MCF 10A (cell line): ENCODE results near the gene TULP4. TPM values are rescaled to one million over a fixed set of nuclear protein-coding genes. Genes with fewer than 3 reads are reported as not detected.

Experiments used
- BruUV-seq: library from RNA; stranded (reverse); fragments of 400-500 nt; replicated peaks from 2 replicates; lab custom pipeline; 2021; lab: Mats Ljungman, UMichigan
- CTCF ChIA-PET: fragments of 300-600 bp; sonication (Branson Sonifier 250); formaldehyde crosslinking; extraction: SDS; loops from one replicate; lab custom pipeline; 2021; ENCODE audit warnings: antibody characterized with exemption, inconsistent platforms; lab: Yijun Ruan, JAX
- POLR2A ChIA-PET: fragments of 300-600, 350-650 bp; sonication (Branson Sonifier 250); formaldehyde crosslinking; extraction: SDS; loops from one replicate; lab custom pipeline; 2020; ENCODE audit warnings: antibody characterized with exemption, inconsistent platforms; lab: Yijun Ruan, JAX
- DNase-seq: peaks from one replicate; pipeline ENCODE4 v3.0.0-alpha.2; 2018; ENCODE audit not compliant: unreplicated experiment
- H3K27ac Mint-ChIP-seq: one replicate; pipeline ENCODE4 v1.8.0; 2022; ENCODE audit warnings: mild to moderate bottlenecking, low read depth, mixed read lengths; ENCODE audit not compliant: unreplicated experiment
- H3K27me3 Mint-ChIP-seq: one replicate; pipeline ENCODE4 v1.8.0; 2022; ENCODE audit warnings: mixed read lengths; ENCODE audit not compliant: insufficient read depth, unreplicated experiment
- H3K36me3 Mint-ChIP-seq: one replicate; pipeline ENCODE4 v1.8.0; 2022; ENCODE audit warnings: mild to moderate bottlenecking, moderate library complexity, mixed read lengths; ENCODE audit not compliant: insufficient read depth, unreplicated experiment
- H3K4me1 Mint-ChIP-seq: one replicate; pipeline ENCODE4 v1.8.0; 2022; ENCODE audit warnings: mixed read lengths; ENCODE audit not compliant: insufficient read depth, unreplicated experiment
- H3K4me3 Mint-ChIP-seq: one replicate; pipeline ENCODE4 v1.8.0; 2022; ENCODE audit warnings: mild to moderate bottlenecking, moderate library complexity, mixed read lengths; ENCODE audit not compliant: unreplicated experiment
- H3K9me3 Mint-ChIP-seq: one replicate; pipeline ENCODE4 v1.8.0; 2022; ENCODE audit warnings: mixed read lengths; ENCODE audit not compliant: unreplicated experiment
- intact Hi-C: fragments of 100-400 bp; cut with micrococcal nuclease; formaldehyde crosslinking; loops from 2 replicates; pipeline ENCODE4 v1.14.1; 2022
- total RNA-seq: library from RNA; stranded (reverse); gene quantifications from 2 replicates; pipeline ENCODE4 v1.2.3, GENCODE V29; 2022
- TF ChIP-seq, protein P1 (sequence below): fragments of 200-600 bp; IDR thresholded peaks from one replicate; pipeline ENCODE4 v1.8.0; 2022; ENCODE audit warnings: antibody characterized with exemption, mild to moderate bottlenecking; ENCODE audit not compliant: unreplicated experiment

TULP4 gene
- total RNA-seq, 1 experiment from 2014 or later, result 64.2 TPM

DNA sequence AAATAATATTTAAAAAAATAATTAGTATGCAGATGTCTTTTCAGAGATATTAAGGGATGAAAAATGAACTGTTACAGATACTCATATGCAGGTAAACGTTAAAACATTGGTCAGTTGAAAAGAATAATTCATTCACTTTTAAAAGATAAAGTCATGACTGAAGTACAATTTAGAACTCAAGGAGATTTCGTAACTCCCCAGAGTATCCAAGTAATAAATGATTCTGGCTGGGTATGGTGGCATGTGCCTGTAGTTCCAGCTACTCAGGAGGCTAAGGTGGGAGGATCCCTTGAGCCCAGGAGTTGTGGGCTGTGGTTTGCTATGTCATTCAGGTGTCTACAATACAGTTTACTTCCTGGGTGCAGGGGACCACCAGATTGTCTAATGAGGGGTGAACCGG is 125.3 kb downstream of the TULP4 start:
- no peaks in the 10 kb centered on the region for H3K4me1 Mint-ChIP-seq
- TF ChIP-seq, protein P1, sequence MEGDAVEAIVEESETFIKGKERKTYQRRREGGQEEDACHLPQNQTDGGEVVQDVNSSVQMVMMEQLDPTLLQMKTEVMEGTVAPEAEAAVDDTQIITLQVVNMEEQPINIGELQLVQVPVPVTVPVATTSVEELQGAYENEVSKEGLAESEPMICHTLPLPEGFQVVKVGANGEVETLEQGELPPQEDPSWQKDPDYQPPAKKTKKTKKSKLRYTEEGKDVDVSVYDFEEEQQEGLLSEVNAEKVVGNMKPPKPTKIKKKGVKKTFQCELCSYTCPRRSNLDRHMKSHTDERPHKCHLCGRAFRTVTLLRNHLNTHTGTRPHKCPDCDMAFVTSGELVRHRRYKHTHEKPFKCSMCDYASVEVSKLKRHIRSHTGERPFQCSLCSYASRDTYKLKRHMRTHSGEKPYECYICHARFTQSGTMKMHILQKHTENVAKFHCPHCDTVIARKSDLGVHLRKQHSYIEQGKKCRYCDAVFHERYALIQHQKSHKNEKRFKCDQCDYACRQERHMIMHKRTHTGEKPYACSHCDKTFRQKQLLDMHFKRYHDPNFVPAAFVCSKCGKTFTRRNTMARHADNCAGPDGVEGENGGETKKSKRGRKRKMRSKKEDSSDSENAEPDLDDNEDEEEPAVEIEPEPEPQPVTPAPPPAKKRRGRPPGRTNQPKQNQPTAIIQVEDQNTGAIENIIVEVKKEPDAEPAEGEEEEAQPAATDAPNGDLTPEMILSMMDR, result no peak
- CTCF ChIA-PET, result no interaction called here
- H3K27me3 Mint-ChIP-seq, result no peaks in the 10 kb centered on the region
- intact Hi-C loops, result no loop called here
- no TSS peak for BruUV-seq
- H3K4me3 Mint-ChIP-seq, result no peak overlapping the region
- H3K27ac Mint-ChIP-seq, result no peak overlapping the region
- POLR2A ChIA-PET, result interaction anchor here (0.6 kb wide), 1 partner anchor 17 kb away, joined by 5 read pairs; no protein-coding TSS in a partner anchor
- no peak for DNase-seq
- H3K36me3 Mint-ChIP-seq, result peaks cover 24% of the 10 kb centered on the region
- no peaks in the 10 kb centered on the region for H3K9me3 Mint-ChIP-seq

DNA sequence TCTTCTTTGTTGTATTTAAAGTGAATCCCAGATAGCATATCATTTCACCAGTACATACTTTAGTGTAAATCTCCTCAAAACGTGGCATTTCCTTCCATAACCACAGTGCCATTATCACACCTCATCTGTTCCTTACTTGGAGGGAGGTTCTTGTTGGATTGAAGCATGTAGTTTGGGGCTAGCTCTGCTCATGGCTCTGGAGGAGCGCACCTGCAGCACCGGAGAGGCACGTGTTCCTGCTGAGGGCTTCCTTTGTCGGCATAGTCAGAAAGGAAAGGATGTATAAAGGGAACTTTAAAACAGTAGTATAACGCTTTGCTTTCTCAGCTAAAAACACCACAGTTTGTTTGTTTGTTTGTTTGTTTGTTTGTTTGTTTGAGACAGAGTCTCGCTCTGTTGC is 126.0 kb downstream of the TULP4 start:
- BruUV-seq, result no TSS peak
- H3K4me3 Mint-ChIP-seq, result no peak overlapping the region

DNA sequence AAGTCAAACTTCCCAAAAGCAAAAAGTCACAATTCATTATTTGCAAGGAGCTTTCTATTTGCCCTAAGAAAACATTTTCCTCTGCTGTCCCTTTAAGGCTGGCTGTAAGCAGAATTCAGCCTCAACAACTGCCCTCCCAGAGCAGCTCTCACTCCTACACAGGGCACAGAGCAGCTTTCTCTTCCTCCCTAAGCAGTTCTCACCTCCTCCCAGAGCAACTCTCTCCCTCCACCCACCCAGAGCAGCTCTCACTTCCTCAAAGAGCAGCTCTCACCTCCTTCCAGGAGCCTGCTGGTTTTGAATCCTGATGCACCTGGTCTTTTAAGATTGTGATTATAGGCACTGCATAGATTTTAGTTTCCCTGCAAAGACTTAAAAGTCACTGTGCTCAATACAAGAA is 127.0 kb downstream of the TULP4 start:
- Mint-ChIP-seq H3K27me3 (no peaks in the 10 kb centered on the region), H3K27ac (no peak overlapping the region), H3K9me3 (no peaks in the 10 kb centered on the region), H3K36me3 (peaks cover 24% of the 10 kb centered on the region), H3K4me3 (no peak overlapping the region), H3K4me1 (no peaks in the 10 kb centered on the region)
- BruUV-seq, result no TSS peak
- DNase-seq, result no peak
- ChIA-PET POLR2A (interaction anchor here (0.7 kb wide), 1 partner anchor 218 kb away, joined by 3 read pairs; no protein-coding TSS in a partner anchor), CTCF (interaction anchor here (0.6 to 0.7 kb wide), 3 partner anchors 53 to 1106 kb away, joined by 3 read pairs; no protein-coding TSS in a partner anchor)
- TF ChIP-seq, protein P1, result no peak
- intact Hi-C loops, result no loop called here

More for the DNA sequence above, 126.0 kb downstream of the TULP4 start:
- no peak for DNase-seq
- Mint-ChIP-seq H3K4me1 (no peaks in the 10 kb centered on the region), H3K27me3 (no peaks in the 10 kb centered on the region), H3K9me3 (no peaks in the 10 kb centered on the region), H3K36me3 (peaks cover 25% of the 10 kb centered on the region), H3K27ac (no peak overlapping the region)
- ChIA-PET POLR2A (no interaction called here), CTCF (interaction anchor here (0.6 kb wide), 1 partner anchor 207 kb away, joined by 3 read pairs; no protein-coding TSS in a partner anchor)
- TF ChIP-seq, protein P1, result no peak
- intact Hi-C loops, result no loop called here

DNA sequence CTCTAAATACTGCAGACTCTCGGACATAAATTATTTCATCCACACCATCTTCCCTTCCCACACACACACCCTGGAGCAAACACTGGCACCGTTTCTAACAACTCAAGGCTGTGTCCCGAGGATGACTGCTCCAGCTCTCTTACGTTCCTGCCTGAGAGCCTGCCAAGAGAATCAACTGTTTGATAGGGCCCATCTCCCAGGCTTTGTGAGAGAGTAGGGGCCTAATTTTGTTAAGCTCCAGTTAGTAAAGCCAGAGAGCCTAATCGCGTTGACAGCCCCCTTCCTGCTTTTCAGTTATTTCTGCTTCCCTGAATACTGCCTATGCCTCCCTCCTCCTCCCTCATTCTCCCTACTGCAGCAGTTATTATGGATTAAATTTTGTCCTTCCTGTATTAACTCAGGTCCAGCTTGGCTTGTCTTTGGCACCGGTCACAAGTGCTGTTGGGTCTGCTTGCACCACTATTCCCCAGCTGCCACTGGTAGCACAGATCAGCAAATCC is 129.5 kb downstream of the TULP4 start:
- intact Hi-C loops, result no loop called here
- Mint-ChIP-seq H3K27ac (peak overlapping the region; percentile 70), H3K9me3 (no peaks in the 10 kb centered on the region), H3K36me3 (peaks cover 24% of the 10 kb centered on the region), H3K4me3 (no peak overlapping the region), H3K27me3 (no peaks in the 10 kb centered on the region), H3K4me1 (no peaks in the 10 kb centered on the region)
- POLR2A ChIA-PET, result interaction anchor here (0.5 kb wide), 1 partner anchor 111 kb away, joined by 4 read pairs; no protein-coding TSS in a partner anchor
- TF ChIP-seq, protein P1, result no peak
- DNase-seq, result no peak
- BruUV-seq, result no TSS peak
- CTCF ChIA-PET, result interaction anchor here (0.5 to 0.9 kb wide), 4 partner anchors 12 to 221 kb away, joined by 3 to 4 read pairs (median 3); no protein-coding TSS in a partner anchor
